GM12872 (cell line): ENCODE results near the gene KCNH3.

Experiments
- CTCF ChIP-seq: IDR thresholded peaks from 3 replicates; pipeline ENCODE4 v1.5.1; 2011; ENCODE audit warnings: low read depth, mild to moderate bottlenecking, low read length, moderate library complexity; ENCODE audit not compliant: insufficient read depth

KCNH3 gene

GRCh38 chr12:49531745-49532144 lies 7.1 kb upstream of the KCNH3 start:
- TF ChIP-seq CTCF = no peak

GRCh38 chr12:49533331-49533730 lies 5.5 kb upstream of the KCNH3 start:
- no peak for TF ChIP-seq CTCF

- TF ChIP-seq CTCF = no peak
Measured at GRCh38 chr12:49534731-49535278, 4.0 kb upstream of the KCNH3 start.

- no peak for TF ChIP-seq CTCF
Measured at GRCh38 chr12:49535921-49536525, 2.8 kb upstream of the KCNH3 start.

- no peak for TF ChIP-seq CTCF
Measured at GRCh38 chr12:49536526-49537071, 2.2 kb upstream of the KCNH3 start.

- no peak for TF ChIP-seq CTCF
Measured at GRCh38 chr12:49537231-49537751, 1.5 kb upstream of the KCNH3 start.

- peak; percentile 19; the same call in 1 of the 3 replicates for TF ChIP-seq CTCF
Measured at GRCh38 chr12:49537752-49538509, 899 bp upstream of the KCNH3 start.
